ENCODE data around the gene ST6GALNAC3.
"Not testable (repeated sequence)": the region's sequence is repeated elsewhere in the genome, so short reads cannot be mapped to it uniquely, and the experiment has no call there.

The ST6GALNAC3 gene

DNA sequence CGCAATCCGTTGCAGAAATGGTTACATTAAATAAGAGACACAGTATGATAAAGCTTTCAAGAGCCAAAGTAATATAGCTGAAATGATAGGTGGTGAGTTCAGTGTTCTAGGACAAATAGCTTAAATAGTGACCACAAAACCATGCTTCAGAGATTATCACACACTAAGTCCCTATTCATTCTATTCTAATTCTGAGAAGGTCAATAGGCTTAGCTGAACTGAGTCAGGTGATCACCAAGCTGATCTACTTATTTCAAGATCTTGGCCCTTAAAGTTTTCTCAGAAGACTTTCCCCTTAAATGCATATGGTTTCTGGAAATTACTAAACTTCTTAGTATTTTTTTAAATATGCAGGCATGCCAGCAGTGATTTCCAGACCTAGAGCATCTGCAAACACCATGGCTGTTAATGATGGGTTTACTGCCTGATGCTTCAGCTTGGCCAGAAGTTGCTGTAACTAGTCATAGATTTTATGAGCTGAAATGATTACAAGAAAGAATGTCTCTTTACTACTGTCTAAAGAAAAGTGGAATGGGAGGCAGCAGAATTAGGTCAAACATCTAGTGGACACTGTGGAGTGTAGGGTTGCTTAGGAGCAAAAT lies 242.9 kb downstream of the ST6GALNAC3 start:
- in situ Hi-C loops (cut with MboI; ENCODE audit: low sequenced_read_pairs): no loop called here

DNA sequence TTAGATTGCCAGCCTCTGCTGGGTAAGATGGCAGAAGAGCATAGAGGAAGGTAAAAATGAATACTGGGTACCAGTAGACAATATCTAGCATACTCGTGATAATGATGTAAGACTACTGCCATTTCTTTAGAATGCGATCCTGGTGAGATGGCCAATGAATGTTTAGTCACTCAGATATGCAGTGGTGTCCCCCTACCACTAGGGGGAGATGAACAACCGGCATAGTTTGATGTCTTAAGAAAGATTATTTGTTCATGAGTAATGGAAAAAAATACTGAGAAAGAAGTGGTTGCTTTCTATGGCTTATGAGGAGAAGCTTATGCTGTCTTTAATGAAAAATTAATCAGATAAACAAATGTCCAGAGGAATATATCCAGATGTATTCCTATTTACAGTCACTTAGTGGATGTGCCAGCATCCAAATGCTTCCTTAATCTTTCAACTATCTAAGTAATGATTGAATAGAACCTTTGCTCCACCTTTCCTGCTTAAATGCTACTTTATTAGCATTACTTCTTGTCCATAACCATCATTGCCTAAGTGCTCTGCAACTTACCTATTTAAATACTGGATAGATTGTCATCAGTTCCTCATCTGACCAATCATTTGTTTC lies 256.6 kb downstream of the ST6GALNAC3 start:
- in situ Hi-C loops (cut with MboI; ENCODE audit: low sequenced_read_pairs): no loop called here

DNA sequence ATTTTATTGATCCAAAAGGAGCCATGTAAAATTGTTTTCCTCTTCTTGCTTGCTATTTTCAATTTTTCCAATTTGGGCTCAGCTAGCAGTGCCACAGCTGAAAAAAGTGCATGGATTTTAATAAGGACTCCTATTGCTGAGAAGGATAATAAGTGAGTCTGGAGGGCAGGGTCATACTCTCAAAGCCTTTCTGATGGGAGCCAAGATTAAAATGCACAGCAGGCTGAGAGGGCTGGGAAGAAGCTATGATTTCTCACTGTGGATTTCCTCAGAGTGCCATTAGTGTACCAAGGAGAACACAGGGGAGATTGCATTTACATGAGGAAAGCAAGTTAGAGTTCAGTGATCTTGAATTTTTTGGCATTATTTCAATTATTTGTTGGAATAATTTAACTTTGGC lies 261.3 kb downstream of the ST6GALNAC3 start:
- in situ Hi-C loops (cut with MboI; ENCODE audit: low sequenced_read_pairs): no loop called here

DNA sequence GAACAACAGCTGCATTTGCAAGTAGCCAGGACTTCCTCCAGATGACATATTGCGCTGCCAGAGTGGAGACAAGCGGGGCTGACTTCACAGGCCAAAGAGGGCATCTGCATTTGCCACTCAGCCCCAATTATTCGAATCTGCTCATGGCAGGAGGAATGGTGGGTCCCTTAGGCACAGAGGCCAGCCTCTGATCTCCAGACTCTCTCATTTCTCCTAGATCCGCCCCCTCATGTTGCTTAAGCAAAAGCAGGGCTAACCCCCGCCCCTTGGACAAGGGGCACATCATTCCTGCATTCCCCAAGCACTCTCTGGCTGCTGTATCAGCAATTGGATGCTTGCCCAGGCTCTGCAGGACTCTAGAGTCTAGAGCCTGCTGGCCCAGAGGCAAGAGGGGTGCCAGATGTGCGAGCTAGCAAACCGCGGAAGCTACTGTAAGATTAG lies 262.4 kb downstream of the ST6GALNAC3 start:
- in situ Hi-C loops (cut with MboI; ENCODE audit: low sequenced_read_pairs): no loop called here

DNA sequence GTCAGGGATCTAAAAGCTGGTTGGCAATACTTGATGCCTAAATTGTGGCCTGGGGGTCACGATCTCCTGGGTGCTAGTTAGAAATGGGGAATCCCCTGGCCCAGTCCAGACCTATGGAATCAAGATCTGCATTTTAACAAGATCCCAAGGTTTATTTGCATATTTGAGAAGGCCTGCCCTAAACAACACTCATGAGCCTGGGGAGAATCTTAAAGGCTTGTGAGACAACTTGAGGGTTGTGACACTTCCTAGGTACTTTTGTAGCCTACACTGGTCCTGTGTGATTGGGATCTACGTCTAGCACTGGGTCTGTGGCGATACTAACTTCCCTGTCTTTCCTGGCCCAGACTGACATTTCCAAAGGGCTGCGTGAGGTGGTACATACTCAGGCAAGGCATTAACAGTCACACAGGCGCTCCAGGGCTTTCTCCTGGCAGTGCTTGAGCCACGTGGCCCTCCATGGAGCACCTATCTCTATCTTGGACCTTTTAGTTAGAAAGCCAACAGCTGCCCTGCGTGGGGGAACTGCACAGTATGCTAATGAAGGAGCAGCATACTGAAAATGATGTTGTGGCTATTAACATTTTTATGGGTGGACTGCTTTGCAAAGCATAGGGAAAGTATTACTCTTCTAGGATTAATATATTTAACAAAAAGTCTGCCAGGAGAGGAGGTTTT lies 263.1 kb downstream of the ST6GALNAC3 start:
- in situ Hi-C loops (cut with MboI; ENCODE audit: low sequenced_read_pairs): no loop called here

DNA sequence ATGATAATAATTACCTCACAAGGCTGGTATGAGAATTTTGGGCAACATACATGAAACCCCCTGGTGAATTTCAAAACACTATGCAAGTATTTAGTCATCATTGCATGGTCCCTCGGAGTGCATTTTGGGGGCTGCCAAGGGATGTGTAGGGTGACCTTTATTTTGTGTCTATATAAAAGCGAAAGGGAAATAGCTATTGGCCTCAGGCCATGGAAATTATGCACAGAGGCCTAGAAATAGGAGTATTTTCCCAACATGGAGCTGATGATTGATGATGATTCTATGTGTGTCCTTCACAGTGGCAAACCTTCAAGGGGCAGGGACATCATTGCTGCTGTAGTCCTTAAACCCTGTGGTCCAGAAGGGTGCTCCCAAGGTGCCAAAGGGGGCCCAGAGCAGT lies 265.5 kb downstream of the ST6GALNAC3 start:
- in situ Hi-C loops (cut with MboI; ENCODE audit: low sequenced_read_pairs): no loop called here

DNA sequence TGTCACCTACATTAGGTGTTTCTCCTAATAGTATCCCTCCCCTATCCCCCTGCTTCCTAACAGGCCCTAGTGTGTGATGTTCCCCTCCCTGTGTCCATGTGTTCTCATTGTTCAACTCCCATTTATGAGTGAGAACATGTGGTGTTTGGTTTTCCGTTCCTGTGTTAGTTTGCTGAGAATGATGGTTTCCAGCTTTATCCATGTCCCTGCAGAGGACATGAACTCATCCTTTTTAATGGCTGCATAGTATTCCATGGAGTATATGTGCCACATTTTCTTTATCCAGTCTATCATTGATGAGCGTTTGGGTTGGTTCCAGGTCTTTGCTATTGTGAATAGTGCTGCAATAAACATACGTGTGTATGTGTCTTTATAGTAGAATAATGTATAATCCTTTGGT lies 267.3 kb downstream of the ST6GALNAC3 start:
- in situ Hi-C loops (cut with MboI; ENCODE audit: low sequenced_read_pairs): not testable (repeated sequence)

DNA sequence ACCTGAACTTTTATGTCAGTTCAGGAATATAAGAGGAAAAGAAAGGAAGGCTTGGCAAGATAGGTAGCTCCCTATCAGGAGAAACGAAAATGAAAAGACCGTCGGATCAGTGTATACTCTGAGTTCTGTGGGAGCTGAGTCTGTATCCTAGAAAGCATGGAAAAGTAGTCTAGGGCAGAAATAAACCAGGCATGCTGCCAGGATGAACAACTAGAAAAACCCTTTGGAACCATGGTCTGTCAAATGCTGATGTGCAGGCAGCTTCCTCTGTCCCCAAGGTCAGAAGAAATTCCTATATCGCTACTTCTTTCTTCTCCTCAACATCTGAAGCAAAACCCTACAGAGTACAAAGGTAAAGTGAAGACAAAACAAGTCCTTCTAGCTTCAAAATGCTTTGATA lies 268.8 kb downstream of the ST6GALNAC3 start:
- in situ Hi-C loops (cut with MboI; ENCODE audit: low sequenced_read_pairs): no loop called here

DNA sequence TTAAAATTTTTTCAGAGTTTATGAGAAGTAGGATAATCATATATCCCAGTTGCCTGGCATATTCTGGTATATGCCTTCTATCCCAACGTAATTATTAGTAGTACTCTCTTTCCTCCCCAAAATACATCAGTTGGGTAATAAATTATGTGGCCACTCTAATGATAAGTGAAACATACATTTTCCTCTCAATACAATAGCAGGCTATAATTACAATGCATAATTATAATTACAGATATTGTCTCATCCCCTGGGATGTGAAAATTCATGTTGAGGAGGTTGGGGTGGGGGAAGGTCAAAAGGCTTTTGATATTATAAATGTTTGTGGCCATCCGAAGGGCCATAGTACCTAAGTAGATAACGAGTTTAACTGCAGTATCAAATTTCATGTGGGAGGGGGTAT lies 277.1 kb downstream of the ST6GALNAC3 start:
- in situ Hi-C loops (cut with MboI; ENCODE audit: low sequenced_read_pairs): no loop called here

DNA sequence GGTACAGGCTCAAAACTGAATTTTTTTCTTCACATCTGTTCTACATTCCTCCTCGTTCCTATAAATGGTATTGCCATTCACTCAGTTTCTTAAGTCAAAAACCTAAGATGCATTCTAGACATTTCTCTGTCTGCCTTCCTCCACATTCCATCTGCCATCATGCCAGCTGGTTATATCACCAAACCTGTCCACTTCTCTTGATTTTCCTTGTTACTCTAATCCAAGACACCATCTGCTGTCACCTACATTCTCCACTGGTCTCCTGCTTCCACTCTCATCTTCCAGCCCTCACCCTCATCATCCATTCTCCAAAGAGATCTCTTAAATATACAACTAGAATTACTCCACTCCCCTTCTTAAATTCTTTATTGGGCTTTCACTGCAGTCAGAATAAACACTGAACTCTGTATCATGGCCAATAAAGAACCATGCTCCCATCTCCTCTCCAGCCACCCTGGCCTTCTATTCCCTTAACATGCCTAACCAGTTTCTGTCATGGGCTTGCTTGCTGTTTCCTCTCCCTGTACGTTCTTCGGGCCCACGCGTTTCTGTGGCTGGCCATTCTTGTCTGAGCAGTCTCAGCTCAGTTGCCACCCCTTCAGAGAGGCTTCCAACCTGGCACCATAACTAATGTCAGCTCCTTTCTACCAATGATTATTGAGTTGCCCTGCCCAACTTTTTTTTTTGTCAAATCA lies 278.3 kb downstream of the ST6GALNAC3 start:
- in situ Hi-C loops (cut with MboI; ENCODE audit: low sequenced_read_pairs): no loop called here

DNA sequence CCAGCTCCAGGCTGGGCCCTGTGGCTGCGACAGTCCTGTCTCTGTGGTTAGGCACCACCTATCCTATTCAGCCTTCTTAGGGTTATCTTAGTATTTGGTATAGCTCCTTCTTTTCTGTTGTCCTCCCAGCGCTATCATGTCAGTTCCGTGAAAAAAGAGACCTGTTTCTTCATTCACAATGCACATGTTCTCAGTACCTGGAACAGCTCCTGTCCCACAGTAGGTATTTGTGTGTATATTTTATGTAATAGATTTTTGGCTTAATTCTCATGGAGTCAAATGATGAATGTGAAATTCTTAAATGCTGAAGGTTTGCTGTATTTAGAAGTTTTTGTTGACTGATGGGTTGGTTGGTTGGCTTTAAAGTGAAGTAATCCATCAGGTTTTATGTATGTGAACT lies 279.7 kb downstream of the ST6GALNAC3 start:
- in situ Hi-C loops (cut with MboI; ENCODE audit: low sequenced_read_pairs): no loop called here

DNA sequence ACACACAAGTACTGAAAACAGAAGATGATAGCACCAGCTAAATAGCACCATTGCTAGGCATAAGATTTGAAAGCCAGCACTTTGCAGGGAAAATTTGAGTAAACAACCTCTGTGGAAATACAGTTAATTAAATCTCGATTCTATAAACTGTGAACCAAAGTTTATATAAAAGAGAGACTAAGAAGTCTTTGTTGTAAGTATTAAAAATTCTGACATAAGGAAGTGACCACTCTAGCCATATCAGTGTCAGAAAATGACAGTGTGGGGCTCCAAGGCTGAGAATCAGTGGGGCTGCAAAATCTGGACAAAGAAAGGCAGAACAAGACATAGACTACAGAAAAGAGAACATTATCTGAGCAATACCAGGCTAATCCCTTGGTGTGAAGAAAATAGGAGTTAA lies 292.2 kb downstream of the ST6GALNAC3 start:
- in situ Hi-C loops (cut with MboI; ENCODE audit: low sequenced_read_pairs): no loop called here

DNA sequence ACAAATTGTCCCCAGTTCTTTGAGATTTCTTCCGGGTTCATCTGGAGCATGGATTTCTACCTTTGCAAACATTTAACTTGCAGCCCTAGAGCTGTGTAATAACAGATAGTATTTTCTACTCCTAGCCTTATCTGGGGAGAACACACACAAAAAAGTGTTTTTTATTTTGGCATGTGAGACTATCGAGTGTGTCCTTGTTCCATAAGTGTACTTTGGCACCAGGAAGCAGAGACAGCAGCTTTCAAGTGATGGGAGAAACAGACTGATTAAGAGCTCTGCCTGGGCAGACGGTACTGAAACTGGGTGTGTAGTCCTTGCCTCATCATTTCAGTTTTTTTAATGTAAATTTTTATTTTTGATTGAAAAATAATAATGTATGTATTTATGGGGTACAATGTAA lies 297.4 kb downstream of the ST6GALNAC3 start:
- in situ Hi-C loops (cut with MboI; ENCODE audit: low sequenced_read_pairs): no loop called here

DNA sequence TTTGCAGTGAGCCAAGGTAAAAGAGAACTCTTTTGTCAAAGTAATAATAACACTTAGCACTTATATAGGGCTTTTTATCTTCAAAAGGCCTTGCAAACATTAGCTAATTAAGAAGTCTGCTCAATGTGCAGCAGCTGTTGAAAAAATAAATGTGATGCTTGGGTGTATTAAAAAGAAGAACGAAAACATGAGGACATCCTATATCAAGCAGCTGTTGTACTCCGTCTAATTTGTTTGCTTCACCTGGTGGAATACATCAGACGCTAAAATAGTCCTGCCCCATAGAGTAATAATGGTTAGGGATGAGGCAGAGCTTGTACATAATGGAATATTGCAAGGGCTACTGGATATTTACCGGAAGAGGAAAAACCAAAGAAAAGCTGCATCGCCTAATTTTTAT lies 299.5 kb downstream of the ST6GALNAC3 start:
- in situ Hi-C loops (cut with MboI; ENCODE audit: low sequenced_read_pairs): no loop called here

DNA sequence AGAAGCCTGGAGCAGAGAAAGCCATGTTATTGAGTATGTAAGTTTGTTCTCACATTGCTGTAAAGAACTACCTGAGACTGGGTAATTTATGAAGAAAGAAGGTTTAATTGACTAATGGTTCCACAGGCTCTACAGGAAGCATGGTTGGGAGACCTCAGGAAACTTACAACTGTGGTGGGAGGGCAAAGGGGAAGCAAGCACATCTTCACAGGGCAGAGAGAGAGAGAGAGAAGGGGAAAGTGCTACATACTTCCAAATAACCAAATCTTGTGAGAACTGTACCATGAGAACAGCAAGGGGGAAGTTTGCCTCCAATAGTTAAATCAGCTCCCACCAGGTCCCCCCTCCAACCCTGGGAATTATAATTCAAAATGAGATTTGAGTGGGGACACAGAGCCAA lies 302.7 kb downstream of the ST6GALNAC3 start:
- in situ Hi-C loops (cut with MboI; ENCODE audit: low sequenced_read_pairs): no loop called here

DNA sequence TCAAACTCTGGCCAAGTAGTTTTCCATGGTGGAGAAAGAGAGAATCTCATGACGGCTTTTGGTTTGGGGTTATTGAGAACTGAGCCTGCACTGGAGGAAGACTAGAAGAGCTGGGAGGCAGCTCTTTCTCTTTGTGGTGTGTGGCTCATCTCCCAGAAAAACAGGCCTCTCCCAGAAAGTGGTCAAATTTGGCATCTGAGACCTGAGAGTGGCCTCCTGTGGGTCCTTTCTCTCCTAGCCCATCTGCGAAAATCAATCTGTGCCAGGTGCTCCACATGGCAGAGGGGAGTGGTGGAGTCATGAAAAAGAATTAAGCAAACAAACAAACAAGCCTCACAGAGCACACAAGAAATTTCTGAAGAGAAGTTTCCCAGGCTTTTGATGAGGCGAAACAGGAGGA lies 305.0 kb downstream of the ST6GALNAC3 start:
- in situ Hi-C loops (cut with MboI; ENCODE audit: low sequenced_read_pairs): no loop called here

DNA sequence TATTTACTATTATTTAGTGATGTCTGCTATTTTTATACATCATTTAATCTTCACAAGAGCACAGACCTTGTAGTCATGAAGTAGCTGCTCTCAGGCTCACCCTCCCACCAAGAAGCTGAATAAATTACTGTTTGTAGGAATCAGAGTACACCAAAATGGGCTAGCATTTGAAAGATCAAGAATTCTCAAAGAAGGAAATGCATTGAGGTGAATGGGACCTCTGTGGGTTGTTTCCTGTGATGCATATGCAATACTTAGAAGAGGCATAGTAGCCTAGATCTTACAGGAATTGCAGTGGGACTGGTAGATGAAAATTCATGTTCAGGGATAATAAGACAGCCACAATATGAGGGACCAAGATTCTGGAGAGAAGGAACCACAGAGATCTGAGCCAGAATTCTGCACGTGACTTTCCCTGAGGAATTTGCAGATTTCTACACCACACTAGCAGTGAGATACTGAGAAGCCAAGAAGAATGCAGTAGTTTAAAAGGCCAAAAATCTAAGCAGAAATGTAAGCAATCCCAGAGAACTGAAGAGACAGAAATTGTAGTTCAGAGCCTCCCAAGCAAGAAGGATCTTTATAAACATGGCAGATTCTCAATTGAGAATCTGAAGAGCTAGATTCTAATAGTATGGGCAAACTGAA lies 307.0 kb downstream of the ST6GALNAC3 start:
- in situ Hi-C loops (cut with MboI; ENCODE audit: low sequenced_read_pairs): no loop called here

DNA sequence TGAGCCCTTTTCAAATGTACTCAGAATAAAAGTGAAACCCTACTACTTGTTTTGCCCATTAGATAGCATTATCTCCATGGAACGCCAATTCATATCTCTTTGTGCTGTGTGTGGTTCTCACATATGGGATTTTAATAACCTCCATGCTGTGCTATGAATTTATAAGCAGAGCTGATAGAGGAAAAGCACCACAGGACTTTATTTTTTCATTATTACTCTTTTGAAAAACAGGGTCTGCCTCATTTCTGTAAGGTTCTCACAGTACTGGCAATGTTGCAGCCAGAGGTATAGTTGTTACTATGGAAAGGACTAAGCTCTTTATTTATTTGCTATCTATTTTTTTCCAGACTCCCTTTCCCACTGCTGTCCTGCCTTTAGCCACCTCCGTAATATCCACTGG lies 313.7 kb downstream of the ST6GALNAC3 start:
- in situ Hi-C loops (cut with MboI; ENCODE audit: low sequenced_read_pairs): no loop called here

DNA sequence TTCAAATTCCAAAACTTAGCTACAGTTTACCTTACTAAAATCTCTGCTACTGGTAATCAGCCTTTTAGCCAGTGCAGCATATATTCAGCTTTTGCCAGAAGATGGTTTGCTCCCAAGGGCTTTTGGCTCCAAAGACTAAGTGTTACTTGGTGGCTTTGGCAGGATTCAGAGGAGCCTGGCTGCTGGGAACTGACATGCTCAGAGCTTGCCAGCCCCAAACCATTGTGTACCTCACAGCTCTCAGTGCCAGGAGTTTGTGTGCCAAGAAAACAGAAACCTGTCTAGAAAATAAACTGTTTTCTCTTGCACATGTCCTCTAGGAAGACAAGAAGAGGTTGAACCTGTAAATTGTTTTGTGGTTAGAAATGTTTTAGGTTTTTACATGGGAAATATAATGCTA lies 315.9 kb downstream of the ST6GALNAC3 start:
- in situ Hi-C loops (cut with MboI; ENCODE audit: low sequenced_read_pairs): no loop called here

DNA sequence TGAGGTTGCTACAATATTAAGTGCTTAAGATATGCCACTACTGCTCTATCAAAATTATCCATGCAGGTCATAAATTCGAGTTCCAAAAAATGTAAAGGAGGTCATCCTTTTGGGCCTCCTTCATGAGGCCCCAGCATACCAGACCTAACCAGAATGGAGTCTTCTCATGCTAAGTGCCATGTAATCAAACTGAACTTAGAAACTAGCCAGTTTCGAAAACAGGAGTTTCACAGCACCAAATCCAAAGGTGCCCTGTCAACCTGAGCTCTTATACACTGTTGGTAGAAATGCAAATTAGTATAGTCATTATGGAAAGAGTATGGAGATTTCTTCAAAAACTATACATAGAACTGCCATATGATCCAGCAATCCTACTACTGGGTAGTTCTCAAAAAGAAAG lies 320.5 kb downstream of the ST6GALNAC3 start:
- in situ Hi-C loops (cut with MboI; ENCODE audit: low sequenced_read_pairs): no loop called here

DNA sequence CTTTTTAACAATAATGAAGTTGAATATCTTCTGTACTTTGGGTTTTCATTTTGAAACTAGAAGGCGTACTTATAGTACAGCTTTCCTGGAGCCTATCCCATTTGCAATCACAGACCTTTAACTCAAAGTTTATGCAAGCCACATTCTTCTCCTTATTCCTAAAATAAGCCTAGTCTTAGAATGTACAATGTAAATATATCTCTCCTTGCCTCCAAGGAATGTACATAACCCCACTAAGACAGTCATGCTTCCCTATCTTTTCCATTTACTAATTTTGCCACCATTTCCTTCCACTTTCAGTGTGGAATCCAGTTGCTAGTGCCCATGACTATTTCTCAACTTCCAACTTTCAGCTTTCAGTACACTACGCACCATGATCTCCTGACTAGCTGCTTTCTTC lies 327.6 kb downstream of the ST6GALNAC3 start:
- in situ Hi-C loops (cut with MboI; ENCODE audit: low sequenced_read_pairs): no loop called here
